ENCODE data around the gene ELF5. TPM values are rescaled to one million over a fixed set of nuclear protein-coding genes. Genes with fewer than 3 reads are reported as not detected.

ELF5 gene
- total RNA-seq, 1 experiment from 2014 or later, result 0.61 TPM

- Histone ChIP-seq H3K4me1 (replicated peaks; ENCODE audit: insufficient read depth) (peaks cover 49% of the 10 kb centered on the region), H3K4me3 (peak overlapping the region; percentile 19; the same call in 1 of the 2 replicates), H3F3A (ENCODE audit: insufficient read depth, low read depth) (peaks cover 36% of the 10 kb centered on the region), H3K9me2 (ENCODE audit: insufficient read depth) (no peaks in the 10 kb centered on the region), H3K79me2 (ENCODE audit: low read depth) (no peaks in the 10 kb centered on the region), H3K36me3 (ENCODE audit: low read depth) (no peaks in the 10 kb centered on the region), H3K27ac (peak overlapping the region; percentile 93), H3K4me2 (peak overlapping the region; percentile 70), H2AFZ (peak overlapping the region; percentile 17), H3K27me3 (ENCODE audit: insufficient read depth, low read depth) (no peaks in the 10 kb centered on the region), H4K20me1 (ENCODE audit: insufficient read depth) (no peaks in the 10 kb centered on the region), H3K9me3 (ENCODE audit: insufficient read depth, low read depth) (no peaks in the 10 kb centered on the region)
- intact Hi-C loops (cut with micrococcal nuclease; ENCODE audit: unreplicated experiment), result loop anchor here (1.0 to 2.0 kb wide), 2 partner anchors 62 to 153 kb away; no protein-coding TSS in a partner anchor
- CTCF ChIA-PET, result interaction anchor here (0.8 kb wide), 1 partner anchor 10 kb away, joined by 4 read pairs; no protein-coding TSS in a partner anchor
- POLR2A ChIA-PET (ENCODE audit: unreplicated experiment), result interaction anchor here (0.7 kb wide), 2 partner anchors 104 to 106 kb away, joined by 4 to 5 read pairs; no protein-coding TSS in a partner anchor
- no peak for TF ChIP-seq EZH2 (IDR thresholded peaks at IDR 0.05; ENCODE audit: low read depth)
- no peak for TF ChIP-seq CTCF (conservative IDR thresholded peaks at IDR 0.05)
- TSS peak; percentile 86 for BruUV-seq (replicated peaks)
- DNase-seq, result peak; percentile 38 to 63
Measured at GRCh38 chr11:34501949-34502348, 11.6 kb downstream of the ELF5 start.

- DNase-seq, result peak; percentile 78 to 96
- BruUV-seq (replicated peaks), result no TSS peak
- Histone ChIP-seq H3K9me2 (ENCODE audit: insufficient read depth) (no peaks in the 10 kb centered on the region), H3F3A (ENCODE audit: insufficient read depth, low read depth) (peaks cover 36% of the 10 kb centered on the region), H2AFZ (peak overlapping the region; percentile 17; the same call in 1 of the 2 replicates), H3K4me2 (peak overlapping the region; percentile 70), H3K27me3 (ENCODE audit: insufficient read depth, low read depth) (no peaks in the 10 kb centered on the region), H3K9me3 (ENCODE audit: insufficient read depth, low read depth) (no peaks in the 10 kb centered on the region), H3K4me1 (replicated peaks; ENCODE audit: insufficient read depth) (peaks cover 49% of the 10 kb centered on the region), H3K27ac (peak overlapping the region; percentile 93), H3K36me3 (ENCODE audit: low read depth) (no peaks in the 10 kb centered on the region), H3K4me3 (peak overlapping the region; percentile 19; the same call in 1 of the 2 replicates), H4K20me1 (ENCODE audit: insufficient read depth) (no peaks in the 10 kb centered on the region), H3K79me2 (ENCODE audit: low read depth) (no peaks in the 10 kb centered on the region)
- TF ChIP-seq EZH2 (IDR thresholded peaks at IDR 0.05; ENCODE audit: low read depth), result no peak
- ChIA-PET POLR2A (ENCODE audit: unreplicated experiment) (interaction anchor here (0.7 kb wide), 2 partner anchors 104 to 105 kb away, joined by 4 to 5 read pairs; no protein-coding TSS in a partner anchor), CTCF (no interaction called here)
- intact Hi-C loops (cut with micrococcal nuclease; ENCODE audit: unreplicated experiment), result loop anchor here (1.0 to 2.0 kb wide), 2 partner anchors 63 to 153 kb away; no protein-coding TSS in a partner anchor
Measured at GRCh38 chr11:34501500-34501899, 12.1 kb downstream of the ELF5 start.

- H3K9me3 ChIP-seq (ENCODE audit: insufficient read depth, low read depth), result no peaks in the 10 kb centered on the region
- no peaks in the 10 kb centered on the region for H3K27me3 ChIP-seq (ENCODE audit: insufficient read depth, low read depth)
- DNase-seq, result no peak
- BruUV-seq (replicated peaks), result no TSS peak
- H3K4me3 ChIP-seq, result no peak overlapping the region
- H2AFZ ChIP-seq, result no peak overlapping the region
- peaks cover 36% of the 10 kb centered on the region for H3F3A ChIP-seq (ENCODE audit: insufficient read depth, low read depth)
- no peak overlapping the region for H3K27ac ChIP-seq
- intact Hi-C loops (cut with micrococcal nuclease; ENCODE audit: unreplicated experiment), result loop anchor here (2.0 to 10.0 kb wide), 2 partner anchors 155 to 665 kb away; no protein-coding TSS in a partner anchor
- H3K9me2 ChIP-seq (ENCODE audit: insufficient read depth), result no peaks in the 10 kb centered on the region
- no peaks in the 10 kb centered on the region for H4K20me1 ChIP-seq (ENCODE audit: insufficient read depth)
- H3K79me2 ChIP-seq (ENCODE audit: low read depth), result no peaks in the 10 kb centered on the region
- TF ChIP-seq CTCF (conservative IDR thresholded peaks at IDR 0.05), result no peak
- TF ChIP-seq EZH2 (IDR thresholded peaks at IDR 0.05; ENCODE audit: low read depth), result no peak
- ChIA-PET CTCF (no interaction called here), POLR2A (ENCODE audit: unreplicated experiment) (interaction anchor here (0.6 kb wide), 1 partner anchor 64 kb away, joined by 3 read pairs; no protein-coding TSS in a partner anchor)
- no peaks in the 10 kb centered on the region for H3K36me3 ChIP-seq (ENCODE audit: low read depth)
- H3K4me2 ChIP-seq, result no peak overlapping the region
- H3K4me1 ChIP-seq (replicated peaks; ENCODE audit: insufficient read depth), result peaks cover 53% of the 10 kb centered on the region
Measured at GRCh38 chr11:34499719-34500500, 13.7 kb downstream of the ELF5 start.

All from PC-9 (cell line).